ENCODE data around the gene NR2E1.

NR2E1 gene

DNA sequence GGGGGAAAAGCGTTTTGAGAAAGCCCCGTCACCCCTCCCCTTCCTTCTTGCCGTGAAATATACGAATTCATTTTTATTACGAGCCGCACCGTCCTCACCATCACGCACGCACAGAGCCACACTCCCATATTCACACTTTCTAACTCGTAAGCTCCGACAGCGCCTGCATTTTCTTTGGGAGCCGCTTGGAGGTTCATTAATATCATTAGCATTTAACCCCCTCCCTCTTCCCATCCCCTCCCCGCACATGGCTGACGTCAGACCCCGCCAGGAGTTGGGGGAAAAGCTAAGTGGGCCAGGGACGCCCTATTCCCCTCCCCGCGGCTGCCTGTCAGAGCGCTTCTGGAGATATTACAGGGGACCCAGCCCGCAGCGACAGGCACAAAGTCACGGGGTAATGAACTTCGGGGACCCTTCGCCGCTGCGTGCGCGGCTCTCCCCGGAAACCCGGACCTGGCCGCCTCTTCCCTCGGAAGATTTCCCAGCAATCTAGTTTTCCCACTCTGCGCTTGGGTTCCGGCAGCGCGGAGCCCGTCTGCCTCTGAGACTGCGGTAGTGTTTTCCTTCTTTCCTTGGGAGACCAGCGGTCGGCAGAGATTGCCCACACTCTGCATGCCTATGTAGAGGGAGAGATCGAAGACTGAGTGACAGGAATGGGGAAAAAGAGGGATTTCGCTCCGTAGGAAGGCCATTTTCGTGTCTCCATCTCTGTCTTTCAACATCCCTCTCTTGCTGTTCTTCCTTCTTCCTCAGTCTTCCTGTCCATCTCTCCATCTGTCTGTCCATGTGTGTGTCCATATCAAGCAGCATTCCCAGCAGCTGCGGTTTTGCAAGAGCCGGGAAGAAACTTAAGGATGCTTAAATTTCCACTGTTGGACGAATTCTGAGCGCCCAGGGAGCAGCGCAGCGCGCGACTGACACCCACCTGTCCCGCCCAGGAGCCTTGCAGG is at the start of gene NR2E1:
TSS of gene NR2E1 (plus strand) at position 309 of the 950 bp plus-strand sequence. CDS start 744 bp downstream, outside the sequence.
- no peak for ATAC-seq

DNA sequence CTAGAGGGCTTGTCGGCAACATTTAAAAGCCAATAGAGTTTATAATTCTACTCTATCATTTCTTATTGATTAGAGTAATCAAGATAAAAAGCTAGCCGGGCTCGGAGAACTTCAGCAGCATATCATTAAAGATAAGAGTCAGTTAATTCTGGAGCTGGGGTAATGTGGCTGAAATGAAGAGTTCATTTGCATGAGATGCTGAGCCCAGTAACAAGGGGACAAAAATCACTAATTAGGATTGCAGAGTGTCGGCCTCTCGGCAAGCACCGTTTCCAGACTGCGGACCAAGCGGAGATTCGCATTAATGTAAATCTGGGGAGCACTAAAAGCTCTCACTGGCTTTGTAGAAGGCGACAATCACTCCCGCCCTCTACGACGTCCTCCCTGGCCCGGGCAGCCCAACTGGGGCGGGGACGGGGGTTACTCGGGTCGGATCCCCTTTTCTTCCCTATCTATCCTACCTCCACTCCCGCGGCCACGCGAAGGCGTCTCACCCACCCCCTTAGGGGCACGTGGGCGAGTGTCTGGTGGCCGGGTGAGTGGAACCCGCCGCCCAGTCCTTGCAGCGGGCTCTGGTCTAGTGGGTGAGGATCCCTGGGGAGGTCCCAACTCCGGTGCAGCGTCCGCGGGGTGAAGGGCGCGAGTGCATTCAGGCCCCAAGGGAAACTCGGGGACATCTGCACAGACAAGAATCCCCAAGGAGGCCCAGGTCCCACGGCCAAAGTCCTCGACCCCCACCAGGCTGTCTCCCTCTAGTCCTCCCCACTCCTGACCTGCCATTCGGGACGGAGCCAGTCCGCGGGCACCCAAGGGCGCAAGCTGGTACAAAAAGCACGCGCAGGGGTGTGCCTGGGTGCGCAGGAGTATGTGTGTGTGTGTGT is 49.0 kb upstream of the NR2E1 start:
- ATAC-seq = no peak

DNA sequence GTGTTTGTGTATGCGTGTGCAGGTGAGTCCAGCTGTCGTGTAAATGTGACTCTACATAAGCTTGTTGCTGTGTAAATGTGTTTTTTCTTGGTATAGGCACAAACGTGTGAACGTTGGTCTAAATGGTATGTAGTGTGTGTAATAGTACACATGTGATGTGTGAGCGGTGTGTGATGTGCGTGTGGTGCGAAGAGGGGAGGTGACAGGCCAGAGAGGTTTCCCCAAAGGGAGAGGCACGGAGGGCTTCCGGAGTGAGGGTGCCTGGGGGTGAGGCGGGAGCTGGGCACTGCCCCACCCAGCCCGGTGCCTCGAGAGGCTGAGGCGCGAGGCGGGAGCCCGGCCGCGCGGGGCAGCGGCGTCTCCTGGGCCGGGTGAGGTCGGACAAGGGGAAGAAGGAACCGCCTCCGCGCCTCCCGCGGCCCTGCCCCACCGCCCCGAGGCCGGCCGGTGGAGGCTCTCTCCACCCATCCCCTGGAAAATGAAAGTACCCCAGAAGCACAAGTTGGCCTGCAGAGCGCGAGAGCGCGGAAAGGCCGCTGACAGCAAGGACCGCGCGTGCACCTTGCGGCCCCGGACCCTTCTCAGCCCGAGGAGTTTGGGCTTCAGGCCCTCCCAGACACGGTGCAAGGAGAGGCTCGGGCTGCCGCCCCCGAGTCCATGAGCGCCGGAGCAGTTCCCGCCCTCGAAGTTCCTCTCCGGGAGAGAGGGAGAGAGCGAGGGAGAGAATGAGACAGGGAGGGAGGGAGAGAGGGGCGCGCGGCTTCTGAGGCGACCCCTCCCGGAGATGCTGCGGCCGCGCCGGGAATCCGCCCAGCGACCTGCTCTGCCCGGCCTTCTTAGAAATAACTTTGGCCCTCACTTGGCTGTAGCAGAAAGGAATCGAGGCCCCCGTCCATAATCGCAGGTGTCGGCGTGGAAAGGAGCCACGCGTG is 48.1 kb upstream of the NR2E1 start:
- ATAC-seq = peak; percentile 39 to 48

DNA sequence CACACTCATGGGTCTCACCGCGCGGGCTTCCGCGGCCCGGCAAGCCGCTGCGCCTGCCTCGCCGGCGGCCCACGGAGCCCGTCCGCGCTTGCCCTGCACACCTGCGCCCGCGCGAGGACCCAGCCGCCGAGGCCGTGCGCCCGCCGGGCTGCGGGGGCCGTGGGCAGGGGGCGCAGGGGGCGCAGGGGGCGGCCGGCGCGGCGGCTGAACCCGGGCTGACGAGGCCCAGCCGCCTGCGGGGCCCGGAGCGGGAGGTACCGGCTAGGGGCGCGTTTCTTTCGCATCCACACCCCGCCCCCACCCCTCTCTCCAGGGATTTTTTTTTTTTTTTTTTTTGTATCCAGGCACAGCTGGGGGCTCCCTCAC is 47.5 kb upstream of the NR2E1 start:
- no peak for ATAC-seq

- no peak for ATAC-seq
These were observed 46.7 kb upstream of the NR2E1 start for GRCh38 chr6:108118810-108119768.

DNA sequence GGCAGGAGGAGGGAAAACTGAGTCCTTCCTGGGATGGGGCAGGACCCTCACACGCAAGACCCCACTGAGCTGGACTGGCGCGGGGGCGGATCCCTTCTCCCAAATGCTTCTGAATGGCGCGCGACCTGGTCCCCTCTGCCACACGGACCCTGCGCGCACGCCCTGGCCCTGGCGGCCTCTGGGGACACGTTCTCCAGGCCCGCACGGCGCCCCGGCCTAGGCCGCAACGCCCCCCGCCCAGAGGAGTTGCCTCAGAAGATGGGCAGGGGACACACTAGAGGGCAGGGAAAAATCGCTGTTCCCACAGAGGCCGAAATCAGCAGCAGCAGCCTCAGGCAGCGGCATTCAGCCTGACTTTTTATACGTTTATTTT is 46.1 kb upstream of the NR2E1 start:
- no peak for ATAC-seq

DNA sequence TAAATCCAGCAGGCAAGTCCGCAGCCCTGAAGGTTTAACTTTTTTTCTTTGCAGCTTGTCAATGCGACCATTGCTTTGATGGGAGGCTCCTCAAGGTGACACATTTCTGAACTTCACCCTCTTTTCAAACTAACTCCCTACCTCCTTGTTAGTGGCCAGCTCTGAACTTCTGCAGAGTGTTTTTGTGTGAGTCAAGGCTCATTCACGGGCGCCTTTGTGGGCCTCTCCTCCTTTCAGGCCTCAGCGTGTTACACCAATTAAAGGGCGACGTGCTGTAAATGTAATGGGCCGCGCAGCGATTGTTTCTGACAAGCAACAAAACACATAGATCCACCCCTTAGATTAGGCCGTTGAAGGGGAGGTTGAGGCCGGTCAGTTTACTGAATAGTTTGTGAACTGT is 45.5 kb upstream of the NR2E1 start:
- ATAC-seq = no peak

- ATAC-seq = no peak
These were observed 44.2 kb upstream of the NR2E1 start for GRCh38 chr6:108121612-108122011.

- ATAC-seq = no peak
These were observed 42.3 kb upstream of the NR2E1 start for GRCh38 chr6:108123481-108123929.

- no peak for ATAC-seq
These were observed 41.9 kb upstream of the NR2E1 start for GRCh38 chr6:108123946-108124345.

- ATAC-seq = no peak
These were observed 38.8 kb upstream of the NR2E1 start for GRCh38 chr6:108127056-108127455.

GRCh38 chr6:108127826-108128225 is 38.0 kb upstream of the NR2E1 start:
- no peak for ATAC-seq

DNA sequence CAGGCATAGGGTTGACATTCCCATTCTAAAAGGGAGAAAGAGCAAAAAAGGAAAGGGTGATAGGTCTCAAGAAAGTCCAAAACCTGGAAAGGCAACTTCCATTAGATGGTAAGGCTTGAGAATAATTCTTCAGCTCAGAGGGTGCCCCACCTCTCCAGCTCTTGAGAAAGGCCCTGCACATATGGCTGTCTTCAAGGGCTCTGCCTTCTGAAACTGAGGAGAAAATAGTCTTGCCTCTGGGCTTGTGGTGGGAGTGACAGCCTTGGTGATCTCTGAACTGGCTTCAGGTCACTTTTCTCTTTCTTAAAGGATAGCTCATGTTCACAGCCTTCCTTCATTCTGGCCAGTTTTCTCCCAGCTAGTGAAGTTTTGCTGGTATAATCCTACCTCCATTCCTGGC is 35.6 kb upstream of the NR2E1 start:
- no peak for ATAC-seq

DNA sequence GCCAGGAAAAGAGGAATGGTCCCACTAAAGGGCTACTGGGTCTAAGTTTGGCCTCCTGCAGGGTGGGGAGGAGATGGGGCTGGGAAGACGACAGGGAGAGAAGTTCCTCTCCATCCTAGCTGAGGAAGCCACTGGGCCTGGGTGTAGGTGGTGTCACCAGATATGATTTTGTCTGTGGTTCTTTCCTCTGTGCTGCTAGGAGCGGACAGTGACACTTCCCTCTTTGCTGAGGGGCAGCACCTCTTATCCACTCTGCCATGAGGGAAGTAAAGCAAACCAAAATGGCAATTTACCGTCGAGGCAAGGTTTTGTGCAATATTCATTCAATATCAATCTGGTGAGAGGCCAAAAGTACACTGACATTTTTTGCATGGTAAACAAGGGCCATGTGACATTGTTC is 33.0 kb upstream of the NR2E1 start:
- ATAC-seq = no peak

DNA sequence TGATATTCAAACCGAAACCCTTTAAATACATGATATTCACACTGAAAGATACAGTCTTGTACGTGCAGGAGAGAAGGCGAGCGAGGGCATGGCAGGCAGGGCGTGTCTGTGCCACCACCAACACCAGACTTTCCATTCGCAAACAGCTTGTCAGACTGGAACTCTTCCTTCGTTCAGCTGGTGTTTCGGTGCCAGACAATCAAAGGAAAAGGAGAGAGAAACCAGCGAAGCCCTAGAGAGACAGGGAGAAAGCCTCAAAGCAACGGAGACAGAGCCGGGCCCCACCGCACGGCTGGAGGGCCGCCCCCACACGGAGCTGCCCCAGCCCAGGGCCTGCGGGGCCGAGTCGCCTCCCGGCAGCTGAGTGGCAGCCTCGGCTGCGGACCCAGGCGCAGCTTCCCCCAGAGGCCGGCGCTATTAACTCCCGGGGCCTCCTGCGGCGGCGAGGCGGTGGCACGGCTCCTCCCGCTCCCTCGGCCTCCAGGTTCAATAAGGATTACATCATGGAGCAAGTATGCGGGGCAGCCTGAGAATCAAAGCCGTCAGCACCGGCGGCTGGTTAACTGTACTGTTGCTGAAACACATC is 32.1 kb upstream of the NR2E1 start:
- ATAC-seq = peak; percentile 62 to 64

DNA sequence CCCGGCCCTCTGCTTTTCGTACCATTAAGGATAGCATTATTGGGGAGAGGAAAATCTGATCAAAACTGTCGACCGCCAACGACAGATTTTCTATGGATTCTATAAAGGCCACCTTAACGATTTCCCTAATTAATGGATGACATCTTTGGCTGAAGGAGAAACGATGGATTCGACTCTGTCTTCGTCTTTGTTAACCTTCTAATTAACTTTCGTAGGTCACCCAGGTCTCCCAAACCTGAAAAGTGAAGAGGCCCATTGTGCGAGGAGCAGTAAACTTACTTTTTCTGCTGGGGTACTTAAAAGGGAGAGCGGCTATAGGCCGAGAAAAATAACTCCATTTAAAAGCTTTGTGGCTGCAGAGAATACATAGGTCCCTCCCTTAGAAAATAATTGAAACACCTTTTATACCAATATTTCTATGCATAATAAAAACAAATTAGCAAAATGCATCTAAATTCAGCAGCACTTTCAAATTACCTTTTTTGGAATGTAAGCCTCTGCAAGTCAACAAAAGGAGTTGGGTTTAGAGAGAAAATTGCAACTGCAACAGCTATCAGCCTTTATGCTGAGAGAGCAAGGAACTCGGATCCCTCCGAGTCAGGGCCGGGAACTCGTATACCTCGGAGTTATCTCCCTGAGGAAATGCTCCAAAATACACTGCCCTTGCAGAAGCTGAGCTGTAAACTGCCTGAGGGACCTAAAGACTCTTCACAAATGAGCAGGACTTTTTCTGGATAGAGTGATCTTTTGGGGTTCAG is 31.4 kb upstream of the NR2E1 start:
- ATAC-seq = no peak

GRCh38 chr6:108142240-108142639 is 23.6 kb upstream of the NR2E1 start:
- ATAC-seq = no peak

DNA sequence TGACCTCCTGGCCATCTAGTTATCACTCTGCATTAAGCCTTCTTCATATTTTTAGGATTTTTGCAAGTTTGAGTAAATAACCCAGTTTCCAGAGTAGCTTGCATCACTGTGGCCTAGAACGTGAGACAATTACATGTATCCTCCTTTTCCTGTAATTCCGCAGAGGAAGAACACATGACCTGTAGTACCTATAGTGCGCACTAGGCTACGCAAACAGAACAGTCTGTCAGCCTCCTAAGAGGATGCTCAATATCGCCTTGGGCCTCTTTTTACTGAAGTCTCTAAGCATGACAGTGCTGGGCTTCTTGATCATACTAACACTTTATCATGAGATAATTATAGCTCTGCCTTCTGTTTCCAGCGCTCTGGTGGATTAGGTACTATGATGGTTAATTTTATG is 20.2 kb upstream of the NR2E1 start:
- no peak for ATAC-seq

DNA sequence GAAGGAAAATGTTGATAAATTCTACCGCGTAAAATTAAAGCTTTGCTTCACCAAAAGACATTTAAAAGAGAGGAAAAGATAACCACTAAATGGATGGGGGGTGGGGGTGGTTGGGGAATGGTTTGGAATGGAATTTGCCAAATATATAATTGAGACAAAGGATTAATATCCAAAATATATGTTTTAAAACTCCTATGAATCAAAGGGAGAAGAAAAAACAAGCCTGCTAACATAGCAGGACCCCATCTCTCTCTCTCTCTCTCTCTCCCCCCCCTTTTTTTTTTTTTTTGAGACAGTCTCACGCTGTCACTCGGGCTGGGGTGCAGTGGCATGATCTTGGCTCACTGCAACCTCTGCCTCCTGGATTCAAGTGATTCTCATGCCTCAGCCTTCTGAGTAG is 13.4 kb upstream of the NR2E1 start:
- no peak for ATAC-seq
